HT1080 (cell line): ENCODE data around the gene PRPF31. TPM values are rescaled to one million over a fixed set of nuclear protein-coding genes. Genes with fewer than 3 reads are reported as not detected.
"Not testable (repeated sequence)": the region's sequence is repeated elsewhere in the genome, so short reads cannot be mapped to it uniquely, and the experiment has no call there.

ENCODE experiments used
- DNase-seq: peaks from one replicate; pipeline ENCODE4 v3.0.0-alpha.2; 2015; ENCODE audit warnings: low read depth
- total RNA-seq: library from RNA; depleted of rRNA; stranded (reverse); fragments of >200 nt; shearing (Covaris generic); gene quantifications from 2 replicates; pipeline ENCODE4 v1.2.3, GENCODE V29; 2014

Gene PRPF31
- total RNA-seq, 1 experiment from 2014 or later: 104 TPM

DNA sequence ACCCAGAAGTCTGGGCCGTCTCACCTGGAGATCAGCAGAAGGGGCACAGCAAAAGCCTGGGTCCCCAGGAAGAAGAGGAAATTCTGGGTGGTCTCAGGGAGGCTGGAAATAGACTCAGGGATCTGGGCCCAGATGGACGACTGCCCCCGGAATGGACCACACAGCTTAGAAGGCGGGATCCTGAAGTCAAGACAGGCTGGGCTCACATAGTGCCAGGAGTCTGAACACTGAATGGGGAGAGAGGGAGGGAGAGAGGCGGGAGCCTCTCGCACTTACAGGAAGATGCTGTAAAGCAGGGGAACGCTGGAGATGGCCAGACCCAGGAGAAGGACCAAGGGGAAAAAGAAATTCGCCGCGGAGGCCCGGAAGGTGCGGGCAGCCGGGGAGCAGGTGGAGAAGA is 45.3 kb downstream of the PRPF31 start:
- DNase-seq: no peak

DNA sequence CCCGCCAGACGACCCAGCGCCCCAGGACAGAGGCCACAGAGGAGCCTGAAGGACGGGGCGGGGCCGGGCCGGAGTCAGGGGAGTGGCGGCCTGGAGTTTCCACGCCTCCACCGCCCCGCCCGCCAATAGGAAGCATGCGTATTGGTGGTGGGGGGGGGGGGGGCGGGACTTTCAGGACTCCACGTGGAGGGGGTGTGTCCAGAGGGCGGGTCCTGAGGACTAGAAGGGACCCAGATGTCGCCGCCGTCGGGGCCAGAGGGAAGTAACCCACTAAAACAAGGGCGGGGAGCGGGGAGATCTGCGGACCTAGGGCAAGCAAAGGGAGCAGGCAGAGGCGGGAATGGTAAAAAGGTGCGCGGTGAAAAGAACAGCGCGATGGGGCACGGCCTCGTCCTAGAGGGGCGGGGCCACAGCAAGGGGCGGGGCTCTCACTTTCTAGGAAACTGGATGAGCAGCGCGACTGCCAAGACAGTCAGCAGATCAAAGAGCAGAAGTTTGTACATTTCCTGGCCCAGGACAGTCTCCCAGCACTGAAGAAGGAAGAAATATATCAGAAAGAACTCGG is 46.8 kb downstream of the PRPF31 start:
- DNase-seq: no peak

- no peak for DNase-seq
Observed at GRCh38 chr19:54162884-54163283, 47.3 kb downstream of the PRPF31 start.

GRCh38 chr19:54164369-54165068 is 49.0 kb downstream of the PRPF31 start:
- no peak for DNase-seq

DNA sequence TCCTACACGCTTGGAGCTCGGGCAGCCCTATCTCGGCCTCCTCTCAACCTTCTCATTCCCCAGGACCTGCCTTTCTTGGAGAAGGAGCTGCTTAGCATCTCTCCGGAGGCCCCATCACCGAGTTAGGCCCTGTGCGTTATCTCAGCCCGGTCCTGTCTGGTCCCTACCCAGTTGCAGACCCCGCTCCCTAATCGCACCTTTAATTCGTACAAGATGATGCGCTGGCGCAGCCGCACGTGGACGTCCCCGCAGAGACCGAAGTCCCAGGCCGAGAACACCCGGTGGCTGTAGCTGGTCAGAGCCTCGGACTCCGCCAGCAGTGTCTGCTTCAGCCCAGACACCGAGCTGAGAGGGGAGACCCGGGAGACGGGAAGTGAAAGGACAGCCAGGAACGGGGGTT is 49.7 kb downstream of the PRPF31 start:
- DNase-seq: no peak

- DNase-seq: peak; percentile 87
Observed at GRCh38 chr19:54168174-54168917, 52.8 kb downstream of the PRPF31 start.

GRCh38 chr19:54169149-54169740 is 53.7 kb downstream of the PRPF31 start:
- DNase-seq: no peak

DNA sequence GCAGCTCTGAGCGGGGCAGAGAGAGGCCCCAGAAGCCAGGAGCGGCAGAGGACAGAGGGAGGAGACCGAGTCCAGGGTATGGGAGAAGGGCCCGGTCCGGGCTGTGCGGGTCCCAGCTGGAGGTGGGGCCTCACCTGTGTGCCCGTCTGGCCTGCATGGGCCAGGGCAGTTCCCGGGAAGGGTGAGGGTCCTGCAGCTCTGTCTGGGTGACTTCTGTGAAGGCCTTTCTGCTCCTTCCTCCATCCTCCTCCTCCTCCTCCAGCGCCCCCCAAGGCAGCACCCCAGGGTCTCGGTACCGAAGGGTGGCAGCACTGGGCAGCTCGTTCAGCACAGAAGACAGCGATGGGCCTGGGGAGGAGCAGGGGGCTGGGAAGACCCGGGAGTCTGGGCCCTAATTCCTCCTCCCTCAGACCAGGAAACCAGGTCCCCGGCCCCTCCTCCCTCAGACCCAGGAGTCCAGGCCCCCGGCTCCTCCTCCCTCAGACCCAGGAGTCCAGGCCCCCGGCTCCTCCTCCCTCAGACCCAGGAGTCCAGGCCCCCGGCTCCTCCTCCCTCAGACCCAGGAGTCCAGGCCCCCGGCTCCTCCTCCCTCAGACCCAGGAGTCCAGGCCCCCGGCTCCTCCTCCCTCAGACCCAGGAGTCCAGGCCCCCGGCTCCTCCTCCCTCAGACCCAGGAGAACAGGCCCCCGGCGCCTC is 56.3 kb downstream of the PRPF31 start:
- not testable (repeated sequence) for DNase-seq

- peak; percentile 23 for DNase-seq
Observed at GRCh38 chr19:54172471-54173358, 57.2 kb downstream of the PRPF31 start, which contains the start of gene TMC4. TMC4 (minus strand) TSS chr19:54173160; CDS start chr19:54173117, 43 bp downstream.

DNA sequence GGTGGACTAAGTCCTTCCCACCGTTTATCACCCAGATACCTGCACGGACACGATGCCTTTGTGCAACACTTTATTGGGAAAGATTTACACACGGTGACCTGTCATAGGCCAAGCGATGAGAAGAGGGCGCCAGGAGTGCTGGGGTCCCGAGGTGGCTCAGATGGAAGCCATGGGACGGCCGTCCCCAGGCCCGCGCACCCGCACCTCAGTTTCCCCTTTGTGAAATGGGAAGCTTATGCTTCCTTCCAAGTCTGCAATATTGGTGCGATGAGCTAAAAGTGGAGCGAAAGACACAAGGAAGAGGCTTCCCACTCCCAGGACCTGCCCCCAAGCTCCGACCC is 57.8 kb downstream of the PRPF31 start:
- no peak for DNase-seq

DNA sequence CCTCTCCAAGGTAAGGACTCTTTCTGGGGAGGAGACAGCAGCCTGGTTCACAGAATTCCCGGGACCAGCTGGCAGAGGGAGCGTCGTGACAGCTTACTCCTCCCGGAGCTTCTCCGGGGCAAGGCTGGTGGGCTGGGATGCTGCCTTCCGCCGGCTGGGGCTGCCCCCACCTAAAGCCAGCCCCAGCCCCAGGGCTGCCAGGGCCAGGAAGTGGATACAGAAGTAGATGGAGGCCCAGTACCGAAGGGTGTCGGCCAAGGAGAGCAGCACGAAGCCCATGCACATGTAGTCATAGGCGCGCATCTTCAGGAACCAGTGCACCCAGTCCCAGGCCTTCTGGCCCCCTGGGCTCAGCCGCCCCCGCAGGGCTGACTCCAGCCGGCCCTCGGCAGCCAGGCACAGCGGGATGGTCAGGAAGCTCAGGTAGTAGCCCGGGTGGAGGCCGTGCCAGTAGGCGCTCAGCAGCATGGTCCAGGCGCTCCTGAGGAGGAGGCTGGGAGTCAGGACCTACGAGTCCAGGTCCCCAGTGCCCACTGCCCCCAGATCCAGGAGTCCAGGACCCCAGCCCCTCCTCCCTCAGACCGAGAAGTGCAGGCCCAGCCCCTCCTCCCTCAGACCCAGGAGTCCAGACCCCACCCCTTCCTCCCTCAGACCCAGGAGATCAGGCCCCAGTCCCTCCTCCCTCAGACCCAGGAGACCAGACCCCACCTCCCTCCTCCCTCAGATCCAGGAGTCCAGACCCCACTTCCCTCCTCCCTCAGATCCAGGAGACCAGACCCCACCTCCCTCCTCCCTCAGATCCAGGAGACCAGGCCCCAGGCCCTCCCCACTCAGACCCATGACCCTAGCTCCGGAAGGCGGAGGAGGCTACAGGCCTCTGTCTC is 58.6 kb downstream of the PRPF31 start:
- DNase-seq: no peak

GRCh38 chr19:54178581-54179261 is 63.2 kb downstream of the PRPF31 start:
- DNase-seq: no peak

- no peak for DNase-seq
Observed at GRCh38 chr19:54179262-54179852, 63.8 kb downstream of the PRPF31 start.

- peak; percentile 52 for DNase-seq
Observed at GRCh38 chr19:54179921-54180461, 64.4 kb downstream of the PRPF31 start.

DNA sequence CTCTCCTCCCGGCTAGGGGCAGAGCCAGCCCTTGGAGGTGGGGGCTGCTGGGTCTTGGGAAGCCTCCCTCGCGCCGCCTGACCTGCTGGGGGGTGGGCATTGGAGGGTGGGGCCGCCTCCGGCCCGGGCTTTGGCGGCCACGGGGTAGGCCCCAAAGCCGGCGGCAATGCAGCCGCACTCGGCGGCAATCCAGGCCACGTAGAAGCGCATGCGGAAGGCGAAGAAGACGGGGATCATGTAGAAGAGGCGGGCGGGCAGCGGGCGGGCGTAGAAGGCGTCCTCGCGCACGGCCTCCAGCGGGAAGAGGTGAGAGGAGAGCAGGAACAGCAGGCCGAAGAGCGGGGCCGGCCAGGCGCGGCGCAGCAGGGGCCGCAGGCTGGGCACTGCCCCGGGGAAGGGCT is 65.1 kb downstream of the PRPF31 start:
- no peak for DNase-seq
